Endothelial cell of umbilical vein (primary cell): Measurements from ENCODE around the gene SSH2.

ENCODE experiments used
- JUN ChIP-seq: IDR thresholded peaks from 2 replicates; pipeline ENCODE4 v1.6.1; 2011; ENCODE audit warnings: borderline replicate concordance, low read depth; ENCODE audit not compliant: insufficient read length, insufficient read depth
- POLR2A ChIP-seq: IDR thresholded peaks from 2 replicates; pipeline ENCODE4 v1.6.1; 2012; ENCODE audit warnings: low read depth, mild to moderate bottlenecking, control low read depth, low read length
- POLR2AphosphoS5 ChIP-seq: IDR thresholded peaks from 2 replicates; pipeline ENCODE4 v1.6.1; 2012; ENCODE audit warnings: low read depth, mild to moderate bottlenecking, control low read depth, low read length, moderate library complexity; ENCODE audit not compliant: insufficient read depth
- TF ChIP-seq, protein P1 (sequence below), 2 donors: IDR thresholded peaks; 1 replicate in 1 of 2; 2 replicates in 1 of 2; pipeline ENCODE4 v1.5.1; 2011; ENCODE audit warnings: low read length in 2 of 2, mild to moderate bottlenecking in 2 of 2, moderate library complexity in 2 of 2, control low read depth in 1 of 2, inconsistent platforms in 1 of 2, low read depth in 1 of 2; ENCODE audit not compliant: insufficient read depth in 1 of 2; ENCODE audit errors: extremely low read depth in 1 of 2
- TF ChIP-seq, protein P2 (sequence below): IDR thresholded peaks from 2 replicates; pipeline ENCODE4 v1.6.1; 2011; ENCODE audit not compliant: insufficient read depth, insufficient read length

DNA sequence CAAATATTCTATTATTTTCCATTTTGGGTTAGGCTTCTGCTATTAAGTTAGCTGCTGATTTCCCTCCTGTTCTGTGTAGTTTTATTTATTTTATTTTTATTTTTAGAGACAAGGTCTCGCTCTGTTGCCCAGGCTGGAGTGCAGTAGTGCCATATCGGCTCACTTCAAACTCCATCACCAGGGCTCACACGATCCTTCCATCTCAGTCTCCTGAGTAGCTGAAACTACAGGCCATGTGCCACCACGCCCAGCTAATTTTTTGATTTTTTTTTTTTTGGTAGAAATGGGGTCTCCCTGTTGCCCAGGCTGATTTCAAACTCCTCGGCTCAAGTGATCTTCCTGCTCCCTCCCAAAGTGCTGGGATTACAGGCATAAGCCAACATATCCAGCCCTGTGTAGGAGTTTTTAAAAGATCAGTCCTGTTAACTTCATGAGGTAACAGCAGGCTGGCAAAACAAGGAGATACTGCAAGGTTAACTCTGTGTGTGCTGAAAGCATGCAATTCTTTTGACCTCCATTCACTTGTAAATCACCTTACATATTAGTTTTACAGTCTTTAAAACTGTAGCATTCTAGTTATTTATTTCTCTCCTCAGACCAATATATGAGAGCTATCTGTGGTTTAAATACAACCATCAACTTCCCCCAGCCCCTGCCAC lies 63.2 kb downstream of the SSH2 start:
- TF ChIP-seq, protein P1, sequence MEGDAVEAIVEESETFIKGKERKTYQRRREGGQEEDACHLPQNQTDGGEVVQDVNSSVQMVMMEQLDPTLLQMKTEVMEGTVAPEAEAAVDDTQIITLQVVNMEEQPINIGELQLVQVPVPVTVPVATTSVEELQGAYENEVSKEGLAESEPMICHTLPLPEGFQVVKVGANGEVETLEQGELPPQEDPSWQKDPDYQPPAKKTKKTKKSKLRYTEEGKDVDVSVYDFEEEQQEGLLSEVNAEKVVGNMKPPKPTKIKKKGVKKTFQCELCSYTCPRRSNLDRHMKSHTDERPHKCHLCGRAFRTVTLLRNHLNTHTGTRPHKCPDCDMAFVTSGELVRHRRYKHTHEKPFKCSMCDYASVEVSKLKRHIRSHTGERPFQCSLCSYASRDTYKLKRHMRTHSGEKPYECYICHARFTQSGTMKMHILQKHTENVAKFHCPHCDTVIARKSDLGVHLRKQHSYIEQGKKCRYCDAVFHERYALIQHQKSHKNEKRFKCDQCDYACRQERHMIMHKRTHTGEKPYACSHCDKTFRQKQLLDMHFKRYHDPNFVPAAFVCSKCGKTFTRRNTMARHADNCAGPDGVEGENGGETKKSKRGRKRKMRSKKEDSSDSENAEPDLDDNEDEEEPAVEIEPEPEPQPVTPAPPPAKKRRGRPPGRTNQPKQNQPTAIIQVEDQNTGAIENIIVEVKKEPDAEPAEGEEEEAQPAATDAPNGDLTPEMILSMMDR (IDR thresholded peaks at IDR 0.05; ENCODE audit: extremely low read depth in 1 of 2, insufficient read depth in 1 of 2, low read depth in 1 of 2, low read length in 2 of 2): no peak
- TF ChIP-seq POLR2A (no peak), JUN (no peak), POLR2AphosphoS5 (no peak)
- TF ChIP-seq, protein P2, sequence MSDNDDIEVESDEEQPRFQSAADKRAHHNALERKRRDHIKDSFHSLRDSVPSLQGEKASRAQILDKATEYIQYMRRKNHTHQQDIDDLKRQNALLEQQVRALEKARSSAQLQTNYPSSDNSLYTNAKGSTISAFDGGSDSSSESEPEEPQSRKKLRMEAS: no peak
